Medulla oblongata (tissue), 1 donor: ENCODE data around the gene BEST2.
"Not testable (repeated sequence)": the region's sequence is repeated elsewhere in the genome, so short reads cannot be mapped to it uniquely, and the experiment has no call there.

Experiments used
- DNase-seq: peaks from one replicate; pipeline ENCODE4 v3.0.0-alpha.2; 2015; ENCODE audit errors: extremely low spot score

The BEST2 gene

DNA sequence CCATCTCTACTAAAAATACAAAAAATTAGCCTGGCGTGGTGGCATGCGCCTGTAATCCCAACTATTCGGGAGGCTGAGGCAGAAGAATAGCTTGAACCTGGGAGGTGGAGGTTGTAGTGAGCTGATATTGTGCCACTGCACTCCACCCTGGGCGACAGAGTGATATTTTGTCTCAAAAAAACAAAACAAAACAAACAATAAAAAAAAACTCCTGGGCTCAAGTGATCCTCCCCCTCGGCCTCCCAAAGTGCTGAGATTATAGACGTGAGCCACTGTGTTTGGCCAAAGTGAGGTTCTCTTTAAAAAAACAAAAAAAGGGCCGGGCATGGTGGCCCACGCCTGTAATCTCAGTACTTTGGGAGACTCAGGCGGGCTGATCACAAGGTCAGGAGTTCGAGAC lies 35.9 kb downstream of the BEST2 start:
- DNase-seq = no peak

DNA sequence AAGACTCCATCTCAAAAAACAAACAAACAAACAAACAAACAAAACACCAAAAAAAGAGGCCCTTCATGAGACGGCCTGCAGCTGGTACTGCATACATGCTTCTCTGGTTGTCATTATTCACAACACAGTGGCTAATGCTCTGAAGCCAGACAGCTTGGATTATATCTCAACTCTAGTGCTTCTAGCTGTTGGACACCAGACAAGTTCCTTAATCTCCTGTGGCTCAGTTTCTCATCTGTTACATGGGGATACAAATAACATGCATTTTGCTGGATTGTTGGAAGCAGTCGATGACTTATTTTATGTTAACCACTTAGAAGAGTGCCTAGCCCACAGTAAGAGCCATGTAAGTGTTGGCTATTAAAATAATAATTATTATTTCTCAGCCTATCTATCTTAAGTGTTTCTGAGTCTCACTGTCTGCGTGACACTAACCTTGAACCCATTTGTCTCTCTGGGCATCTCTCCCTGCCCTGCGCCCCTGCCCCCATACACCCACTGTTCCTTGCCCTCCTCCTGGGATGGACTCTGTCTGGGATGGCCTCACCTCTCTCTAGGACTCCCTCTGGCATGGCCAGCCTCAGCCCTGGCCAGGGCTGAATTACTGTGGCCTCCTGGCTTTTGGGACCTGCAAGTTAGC lies 36.6 kb downstream of the BEST2 start:
- peak; percentile 36 for DNase-seq

DNA sequence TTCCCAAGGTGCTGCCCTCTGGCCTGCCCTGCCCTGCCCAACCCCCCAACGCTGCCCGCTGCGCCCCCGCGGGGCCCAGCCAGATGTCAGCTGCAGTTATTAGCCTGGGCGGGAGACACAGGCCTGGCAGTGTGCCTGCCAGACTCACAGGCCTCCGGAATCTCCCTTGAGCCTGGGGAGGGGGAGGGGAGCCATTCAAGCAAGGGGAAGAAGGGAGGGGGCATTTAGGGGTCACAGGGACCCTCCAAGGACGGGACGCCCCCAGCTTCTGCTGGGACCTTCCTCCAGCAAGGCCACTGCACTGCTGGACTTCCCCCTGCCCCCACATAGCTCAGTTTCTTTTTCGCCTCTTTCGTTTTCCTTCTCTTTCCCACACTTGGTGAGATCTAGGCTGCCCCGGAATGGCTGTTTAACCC lies 37.1 kb downstream of the BEST2 start:
- peak; percentile 84 for DNase-seq

DNA sequence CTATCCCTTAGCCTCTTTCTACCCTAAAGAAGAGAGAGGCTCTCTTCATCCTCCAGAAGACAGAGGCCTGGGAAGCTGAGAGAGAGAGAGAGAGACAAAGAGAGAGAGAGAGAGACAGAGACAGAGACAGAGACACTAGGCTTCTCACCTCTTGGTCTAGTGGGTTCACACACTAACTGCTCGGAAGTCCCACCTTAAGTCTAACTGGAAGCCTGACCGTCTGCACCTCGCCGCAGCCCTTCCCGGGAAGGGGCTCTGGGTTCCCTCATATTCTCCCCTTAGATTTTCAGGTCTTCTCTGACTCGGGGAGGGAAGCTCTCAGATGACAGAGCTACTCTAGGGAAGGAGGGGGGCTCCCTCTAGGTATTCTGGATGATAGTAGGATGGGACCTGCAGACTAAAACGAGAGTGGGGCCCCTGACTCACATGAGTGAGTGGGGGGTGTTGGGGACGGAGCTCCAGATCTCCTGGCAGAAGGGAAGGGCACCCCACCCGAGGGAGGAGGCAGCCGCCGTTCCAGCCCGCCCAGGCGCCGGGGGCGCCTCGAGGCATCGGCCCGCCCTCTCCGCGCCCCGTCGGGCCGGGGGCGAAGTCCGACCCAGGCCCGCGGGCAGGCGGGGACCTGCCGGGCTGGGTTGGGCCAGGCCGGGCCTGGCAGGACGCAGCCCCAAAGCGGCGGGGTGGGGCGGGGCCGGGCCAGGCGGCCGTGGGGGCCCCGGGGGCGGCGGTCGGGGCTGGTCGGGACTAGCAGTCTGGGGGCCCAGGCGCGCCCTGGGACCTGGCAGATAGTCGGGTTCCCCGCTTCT lies 37.7 kb downstream of the BEST2 start:
- no peak for DNase-seq

DNA sequence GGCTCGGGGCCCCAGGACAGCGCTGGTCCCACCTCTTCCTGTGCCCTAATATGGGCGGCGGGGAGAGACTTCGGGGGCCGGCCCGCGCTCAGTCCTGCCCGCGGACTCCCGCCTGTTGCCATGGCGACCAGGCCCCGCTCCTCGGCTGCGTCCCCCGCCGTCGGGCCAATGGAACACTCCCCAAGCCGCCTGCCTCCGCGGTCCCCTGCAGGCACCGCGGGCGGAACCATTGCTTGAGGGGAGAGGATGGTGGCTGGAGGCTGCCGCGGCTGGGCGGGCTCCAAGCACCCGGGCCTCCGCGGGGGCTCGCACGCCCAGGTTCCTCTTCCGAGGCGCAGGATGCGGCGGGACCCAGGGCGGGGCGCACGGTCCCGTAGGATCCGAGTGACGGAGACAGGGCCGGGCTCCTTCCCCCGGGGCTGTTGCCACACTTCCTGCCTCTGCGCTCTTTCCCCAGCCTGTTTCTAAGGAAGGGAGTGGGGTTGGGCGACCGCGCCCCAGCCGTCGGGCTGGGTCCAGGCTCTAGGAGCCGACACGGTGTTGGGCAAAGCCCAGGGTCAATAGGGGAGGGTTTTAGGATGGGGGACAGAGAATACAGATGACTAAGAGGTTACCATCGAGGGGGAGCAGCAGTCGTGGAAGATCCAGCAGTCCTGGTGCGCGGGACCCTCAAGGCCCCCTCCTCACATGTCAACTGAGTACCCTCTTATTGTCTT lies 38.5 kb downstream of the BEST2 start:
- peak; percentile 96 for DNase-seq

DNA sequence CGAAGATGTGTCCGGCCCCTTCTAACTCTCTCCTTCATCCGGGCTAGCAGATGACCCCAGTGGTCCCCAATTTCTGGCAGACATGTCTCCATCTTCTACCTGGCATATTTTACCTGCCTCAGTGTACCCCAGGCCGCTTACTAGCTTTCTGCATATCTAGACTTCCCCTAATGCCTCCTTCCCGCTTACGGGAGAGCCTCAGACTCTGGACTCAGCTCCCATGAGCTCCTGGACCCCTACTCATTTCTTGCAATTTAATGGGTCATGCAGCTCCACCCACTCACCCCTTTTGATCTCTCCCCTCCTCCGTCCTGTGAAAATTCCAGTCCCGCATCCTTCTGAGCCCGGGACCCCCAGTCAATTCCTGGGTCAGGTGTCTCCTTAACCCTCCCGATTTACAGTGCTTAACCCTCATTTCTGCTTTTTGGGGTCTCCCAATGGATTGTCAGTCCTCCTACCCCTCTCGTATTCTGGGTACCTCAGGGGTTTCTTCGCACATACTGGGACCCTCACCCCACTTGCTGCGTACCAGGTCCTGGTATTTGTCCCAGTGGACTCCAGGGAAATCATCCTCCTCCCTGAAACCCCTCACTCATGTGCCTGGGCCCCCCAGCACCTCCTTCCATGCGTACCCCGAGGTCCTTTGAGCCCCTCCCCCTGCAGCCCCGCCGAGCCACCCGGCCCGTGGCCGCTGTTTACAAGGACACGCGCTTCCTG lies 39.2 kb downstream of the BEST2 start:
- peak; percentile 48 for DNase-seq

DNA sequence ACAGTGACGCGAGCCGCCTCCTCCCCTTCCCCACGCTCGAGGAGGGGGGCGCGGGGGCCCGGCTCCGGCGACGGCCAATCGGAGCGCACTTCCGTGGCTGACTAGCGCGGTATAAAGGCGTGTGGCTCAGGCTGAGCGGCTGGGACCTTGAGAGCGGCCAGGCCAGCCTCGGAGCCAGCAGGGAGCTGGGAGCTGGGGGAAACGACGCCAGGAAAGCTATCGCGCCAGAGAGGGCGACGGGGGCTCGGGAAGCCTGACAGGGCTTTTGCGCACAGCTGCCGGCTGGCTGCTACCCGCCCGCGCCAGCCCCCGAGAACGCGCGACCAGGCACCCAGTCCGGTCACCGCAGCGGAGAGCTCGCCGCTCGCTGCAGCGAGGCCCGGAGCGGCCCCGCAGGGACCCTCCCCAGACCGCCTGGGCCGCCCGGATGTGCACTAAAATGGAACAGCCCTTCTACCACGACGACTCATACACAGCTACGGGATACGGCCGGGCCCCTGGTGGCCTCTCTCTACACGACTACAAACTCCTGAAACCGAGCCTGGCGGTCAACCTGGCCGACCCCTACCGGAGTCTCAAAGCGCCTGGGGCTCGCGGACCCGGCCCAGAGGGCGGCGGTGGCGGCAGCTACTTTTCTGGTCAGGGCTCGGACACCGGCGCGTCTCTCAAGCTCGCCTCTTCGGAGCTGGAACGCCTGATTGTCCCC lies 39.9 kb downstream of the BEST2 start, which contains the start of gene JUNB:
Gene JUNB, plus strand, starts transcription at position 142 of the 706 bp plus-strand sequence. Its CDS starts 286 bp downstream, at position 428.
- peak; percentile 98 for DNase-seq

DNA sequence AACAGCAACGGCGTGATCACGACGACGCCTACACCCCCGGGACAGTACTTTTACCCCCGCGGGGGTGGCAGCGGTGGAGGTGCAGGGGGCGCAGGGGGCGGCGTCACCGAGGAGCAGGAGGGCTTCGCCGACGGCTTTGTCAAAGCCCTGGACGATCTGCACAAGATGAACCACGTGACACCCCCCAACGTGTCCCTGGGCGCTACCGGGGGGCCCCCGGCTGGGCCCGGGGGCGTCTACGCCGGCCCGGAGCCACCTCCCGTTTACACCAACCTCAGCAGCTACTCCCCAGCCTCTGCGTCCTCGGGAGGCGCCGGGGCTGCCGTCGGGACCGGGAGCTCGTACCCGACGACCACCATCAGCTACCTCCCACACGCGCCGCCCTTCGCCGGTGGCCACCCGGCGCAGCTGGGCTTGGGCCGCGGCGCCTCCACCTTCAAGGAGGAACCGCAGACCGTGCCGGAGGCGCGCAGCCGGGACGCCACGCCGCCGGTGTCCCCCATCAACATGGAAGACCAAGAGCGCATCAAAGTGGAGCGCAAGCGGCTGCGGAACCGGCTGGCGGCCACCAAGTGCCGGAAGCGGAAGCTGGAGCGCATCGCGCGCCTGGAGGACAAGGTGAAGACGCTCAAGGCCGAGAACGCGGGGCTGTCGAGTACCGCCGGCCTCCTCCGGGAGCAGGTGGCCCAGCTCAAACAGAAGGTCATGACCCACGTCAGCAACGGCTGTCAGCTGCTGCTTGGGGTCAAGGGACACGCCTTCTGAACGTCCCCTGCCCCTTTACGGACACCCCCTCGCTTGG lies 40.7 kb downstream of the BEST2 start:
- peak; percentile 55 for DNase-seq

DNA sequence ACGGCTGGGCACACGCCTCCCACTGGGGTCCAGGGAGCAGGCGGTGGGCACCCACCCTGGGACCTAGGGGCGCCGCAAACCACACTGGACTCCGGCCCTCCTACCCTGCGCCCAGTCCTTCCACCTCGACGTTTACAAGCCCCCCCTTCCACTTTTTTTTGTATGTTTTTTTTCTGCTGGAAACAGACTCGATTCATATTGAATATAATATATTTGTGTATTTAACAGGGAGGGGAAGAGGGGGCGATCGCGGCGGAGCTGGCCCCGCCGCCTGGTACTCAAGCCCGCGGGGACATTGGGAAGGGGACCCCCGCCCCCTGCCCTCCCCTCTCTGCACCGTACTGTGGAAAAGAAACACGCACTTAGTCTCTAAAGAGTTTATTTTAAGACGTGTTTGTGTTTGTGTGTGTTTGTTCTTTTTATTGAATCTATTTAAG lies 41.3 kb downstream of the BEST2 start:
- no peak for DNase-seq

DNA sequence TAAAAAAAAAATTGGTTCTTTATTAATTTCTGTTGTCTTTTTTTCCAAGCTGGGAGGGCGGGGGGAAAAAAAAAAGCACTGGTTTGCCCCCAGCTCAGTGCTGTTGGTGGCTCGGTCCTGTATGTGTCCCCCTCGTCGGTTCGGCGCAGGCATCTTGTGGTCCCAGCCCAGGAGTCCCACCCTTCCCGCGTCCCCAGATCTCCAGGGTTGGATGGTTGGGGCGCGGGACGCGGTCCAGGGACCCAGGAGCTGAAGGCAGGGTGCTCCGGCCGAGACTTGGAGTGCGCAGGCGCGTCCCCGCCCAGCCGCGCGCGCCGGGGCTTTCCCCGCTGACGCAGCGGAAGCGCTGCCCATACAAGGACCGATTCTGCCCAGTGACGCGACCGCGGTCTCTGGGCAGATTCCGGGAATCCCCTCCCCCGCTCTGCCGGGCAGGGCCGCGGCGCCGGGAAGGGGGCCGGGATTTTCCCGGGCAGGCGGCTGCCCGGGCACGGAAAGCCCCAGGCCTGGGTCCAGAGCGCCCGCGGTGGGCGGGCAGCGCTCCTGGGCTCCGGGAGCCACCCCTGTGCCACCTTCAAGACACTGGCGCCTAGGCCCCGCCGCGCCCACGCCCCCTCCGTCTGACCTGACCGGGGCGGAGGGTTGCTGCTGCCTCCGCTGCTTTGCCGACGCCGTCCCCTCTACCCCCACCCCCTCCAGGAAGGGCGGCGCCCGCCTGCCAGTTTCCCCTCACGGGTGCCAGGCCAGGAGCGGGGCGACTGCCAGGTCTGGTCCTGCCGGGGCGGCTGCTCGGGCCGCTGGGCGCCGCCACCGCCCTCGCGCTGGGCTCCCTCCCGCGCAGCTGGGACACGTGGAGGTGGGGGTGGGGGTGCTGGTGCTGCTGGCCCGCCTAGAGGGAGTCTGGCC lies 42.0 kb downstream of the BEST2 start:
- DNase-seq = peak; percentile 97

DNA sequence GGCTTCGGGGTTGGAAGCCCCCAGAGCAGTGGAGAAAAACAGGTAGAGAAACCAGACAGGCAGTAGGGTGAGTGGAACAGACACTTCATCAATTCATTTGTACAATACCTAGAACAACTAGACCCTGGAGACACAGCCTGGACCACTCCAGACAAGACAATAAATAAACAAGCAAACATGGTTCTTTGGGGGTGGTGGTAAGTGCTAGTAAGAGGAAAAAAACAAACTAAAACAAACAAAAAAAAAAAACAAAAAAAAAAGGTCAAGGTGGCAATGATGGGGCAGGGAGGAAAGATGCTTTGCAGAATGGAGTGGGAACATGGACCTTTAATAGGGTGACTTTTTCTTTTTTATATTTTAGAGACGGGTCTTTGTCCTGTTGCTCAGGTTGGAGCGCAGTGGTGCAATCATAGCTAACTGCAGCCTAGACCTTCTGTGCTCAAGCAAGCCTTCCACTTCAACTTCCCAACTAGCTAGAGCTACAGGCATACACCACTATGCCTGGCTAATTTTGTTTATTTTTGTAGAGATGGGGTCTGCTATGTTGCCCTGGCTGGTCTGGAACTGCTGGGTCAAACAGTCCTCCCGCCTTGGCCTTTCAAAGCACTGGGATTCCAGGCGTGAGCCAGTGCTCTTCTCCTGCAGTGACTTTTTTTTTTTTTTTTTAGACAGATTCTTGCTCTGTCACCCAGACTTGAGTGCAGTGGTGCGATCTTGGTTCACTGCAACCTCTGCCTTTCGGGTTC lies 42.8 kb downstream of the BEST2 start:
- no peak for DNase-seq

DNA sequence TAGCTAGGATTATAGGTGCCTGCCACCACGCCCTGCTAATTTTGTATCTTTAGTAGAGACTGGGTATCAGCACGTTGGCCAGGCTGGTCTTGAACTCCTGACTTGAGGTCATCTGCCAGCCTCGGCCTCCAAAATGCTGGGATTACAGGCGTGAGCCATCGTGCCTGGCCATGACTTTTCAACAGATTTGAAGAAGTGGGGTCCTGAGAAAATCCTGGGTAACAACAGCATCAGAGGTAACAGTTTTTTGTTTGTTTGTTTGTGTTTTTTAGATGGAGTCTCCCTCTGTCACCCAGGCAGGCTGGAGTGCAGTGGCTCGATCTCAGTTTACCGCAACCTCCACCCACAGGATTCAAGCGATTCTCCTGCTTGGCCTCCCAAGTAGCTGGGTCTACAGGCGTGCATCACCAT lies 43.4 kb downstream of the BEST2 start:
- DNase-seq = no peak

DNA sequence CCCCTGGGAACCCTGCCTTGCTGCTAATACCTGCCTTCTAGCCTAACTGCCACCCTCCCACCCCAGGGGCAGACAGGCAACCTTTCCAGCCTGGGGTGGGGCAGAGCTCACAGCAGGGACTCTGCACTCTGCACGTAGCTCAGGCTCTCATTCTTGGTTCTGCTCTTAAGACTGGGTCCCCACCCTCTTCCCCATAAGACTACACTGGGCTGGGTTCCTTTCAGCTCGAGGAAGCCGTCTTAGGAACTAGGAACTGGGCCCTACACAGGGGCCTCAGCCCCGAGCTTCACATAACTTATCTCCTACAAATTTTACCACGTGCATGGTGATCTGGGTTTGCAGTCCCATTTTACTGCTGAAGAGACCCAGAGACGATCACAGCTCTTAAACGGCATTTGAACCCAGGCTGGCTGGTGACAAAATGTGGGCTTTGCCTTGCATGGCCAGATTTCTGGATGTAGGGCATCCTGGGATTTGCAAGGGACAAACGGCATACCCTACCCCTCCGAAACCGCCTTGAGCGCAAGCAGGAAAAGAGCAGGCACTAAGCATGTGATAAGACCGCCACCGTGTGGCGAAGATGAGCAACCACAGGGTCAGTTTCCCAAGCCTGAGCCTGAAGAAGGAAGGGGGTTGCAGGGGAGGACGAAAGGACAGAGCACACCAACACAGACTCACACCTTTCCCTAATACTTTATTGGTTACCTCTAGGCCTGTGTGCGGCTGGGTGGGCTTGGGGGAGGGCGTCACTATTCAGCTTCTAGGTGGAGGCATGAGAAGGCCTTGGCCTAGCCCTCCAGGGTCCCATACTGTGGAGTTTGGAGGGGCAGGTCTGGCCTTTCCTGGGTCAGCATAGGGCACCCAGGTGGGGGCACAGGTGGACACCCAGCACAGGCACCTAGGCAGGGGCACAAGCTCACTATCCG lies 44.8 kb downstream of the BEST2 start:
- DNase-seq = peak; percentile 92

DNA sequence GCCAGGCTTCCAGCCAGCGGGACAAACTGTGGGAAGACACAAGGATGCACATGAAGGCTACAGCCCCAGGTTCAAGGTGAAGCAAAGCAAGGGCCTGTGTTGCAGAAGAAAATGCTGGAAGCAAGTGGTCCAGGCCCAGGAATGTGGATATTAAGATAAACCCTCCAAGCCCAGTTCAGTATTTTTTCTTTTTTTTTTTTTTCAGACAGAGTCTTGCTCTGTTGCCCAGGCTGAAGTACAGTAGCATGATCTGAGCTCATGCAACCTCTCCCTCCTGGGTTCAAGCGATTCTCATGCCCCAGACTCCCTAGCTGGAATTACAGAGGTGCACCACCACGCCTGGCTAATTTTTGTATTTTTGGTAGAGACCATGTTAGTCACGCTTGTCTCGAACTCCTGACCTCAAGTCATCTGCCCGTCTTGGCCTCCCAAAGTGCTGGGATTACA lies 45.6 kb downstream of the BEST2 start:
- no peak for DNase-seq

DNA sequence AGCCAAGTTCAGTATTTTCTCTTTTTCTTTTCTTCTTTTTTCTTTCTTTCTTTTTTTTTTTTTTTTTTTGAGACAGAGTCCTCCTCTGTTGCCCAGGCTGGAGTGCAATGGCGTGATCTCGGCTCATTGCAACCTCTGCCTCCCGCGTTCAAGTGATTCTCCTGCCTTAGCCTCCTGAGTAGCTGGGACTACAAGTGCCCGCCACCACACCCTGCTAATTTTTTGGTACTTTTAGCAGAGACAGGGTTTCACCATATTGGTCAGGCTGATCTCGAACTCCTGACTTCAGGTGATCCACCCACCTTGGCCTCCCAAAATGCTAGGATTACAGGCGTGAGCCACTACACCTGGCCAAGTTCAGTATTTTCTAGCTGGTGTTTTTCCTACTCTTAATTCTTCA lies 46.0 kb downstream of the BEST2 start:
- not testable (repeated sequence) for DNase-seq

DNA sequence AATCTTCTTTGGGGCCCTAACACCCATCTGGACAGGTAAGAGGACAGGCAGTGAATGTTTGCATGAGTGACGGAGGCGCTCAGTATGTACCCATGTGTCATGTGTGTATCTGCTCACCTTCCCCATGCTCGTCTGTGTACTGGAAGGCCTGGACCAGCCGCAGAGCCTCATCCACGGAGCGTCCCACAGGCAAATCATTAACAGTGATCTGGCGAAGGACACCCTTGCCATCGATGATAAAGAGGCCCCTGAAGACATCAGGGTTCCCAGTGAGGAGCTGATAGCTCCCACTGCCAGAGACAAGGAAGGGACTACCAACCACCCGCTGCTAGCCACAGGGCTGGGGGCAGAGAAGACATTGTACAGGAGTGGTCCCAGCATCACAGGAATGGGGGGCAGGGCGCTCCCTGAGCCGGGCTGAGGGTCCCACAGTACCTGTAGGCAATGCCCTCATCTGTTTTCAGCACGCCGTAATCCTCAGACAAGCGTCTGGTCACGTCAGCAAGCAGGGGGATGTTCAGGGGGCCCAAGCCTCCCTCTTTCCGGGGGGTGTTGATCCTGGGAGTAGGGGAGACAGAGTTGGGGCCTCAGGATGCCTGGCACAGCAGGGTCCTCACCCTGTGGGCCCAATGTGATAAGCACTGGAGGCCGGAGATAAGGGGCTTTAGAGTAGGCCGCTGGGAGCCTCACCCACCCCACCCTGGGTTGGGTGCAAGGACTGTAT lies 48.3 kb downstream of the BEST2 start:
- no peak for DNase-seq

DNA sequence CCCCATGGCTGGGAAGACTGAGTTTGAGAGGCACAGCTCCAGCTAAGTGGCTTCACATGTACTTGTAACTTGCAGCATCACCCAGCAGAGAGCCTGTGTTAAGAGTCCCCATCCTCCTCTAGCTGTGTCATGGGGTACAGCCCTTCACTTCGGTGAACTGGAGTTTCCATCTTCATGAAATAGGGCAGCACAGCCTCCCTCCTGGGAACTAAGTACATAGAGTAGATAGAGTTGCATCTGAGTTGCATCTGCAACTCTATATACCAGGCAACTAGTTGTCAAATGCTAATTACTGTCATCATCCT lies 48.8 kb downstream of the BEST2 start:
- no peak for DNase-seq
